ENCODE results near the gene GNG5. TPM values are rescaled to one million over a fixed set of nuclear protein-coding genes. Genes with fewer than 3 reads are reported as not detected.
A peak's percentile ranks its signal among the peaks of the same experiment; 100 is the strongest.

Gene GNG5
- total RNA-seq, 1 experiment from 2014 or later = 193 TPM

DNA sequence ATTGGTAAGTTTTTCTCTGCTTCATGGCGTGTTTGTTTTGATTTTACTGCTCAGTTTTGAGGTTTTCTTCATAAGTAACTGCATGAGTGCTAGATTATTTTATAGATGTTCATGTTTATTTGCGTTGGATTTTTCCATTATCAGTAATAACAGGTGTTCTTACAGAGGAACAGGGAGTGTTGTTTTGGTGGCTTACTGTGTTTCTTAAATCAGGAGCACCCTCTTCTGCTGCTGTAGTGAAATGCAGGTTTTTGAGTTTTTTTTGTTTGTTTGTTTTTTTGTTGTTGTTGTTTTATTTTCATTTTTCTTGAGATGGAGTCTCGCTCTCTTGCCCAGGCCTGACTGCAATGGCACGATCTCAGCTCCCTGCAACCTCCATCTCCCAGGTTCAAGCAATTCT is 35.3 kb upstream of the GNG5 start:
- Histone ChIP-seq H3K9me2 (ENCODE audit: insufficient read depth) (no peaks in the 10 kb centered on the region), H3K79me2 (ENCODE audit: insufficient read depth, low read length) (no peaks in the 10 kb centered on the region), H3K4me1 (ENCODE audit: control insufficient read depth in 1 of 2, insufficient read depth in 2 of 2, low read length in 2 of 2) (peaks cover 0 to 2% of the 10 kb centered on the region in 2 experiments; a peak in 1 of 4 replicates), H3K27me3 (ENCODE audit: insufficient read depth, low read length) (no peaks in the 10 kb centered on the region), H4K20me1 (ENCODE audit: insufficient read depth) (no peaks in the 10 kb centered on the region), H3K9me3 (ENCODE audit: control insufficient read depth in 1 of 2, insufficient read depth in 1 of 2, low read depth in 1 of 2, low read length in 2 of 2) (no peaks in the 10 kb centered on the region), H3K27ac (ENCODE audit: low read depth, low read length) (no peak overlapping the region), H3K4me2 (ENCODE audit: low read length) (no peak overlapping the region), H3K36me3 (ENCODE audit: control insufficient read depth in 1 of 2, insufficient read depth in 2 of 2, low read length in 2 of 2) (no peaks in the 10 kb centered on the region), H3K9ac (ENCODE audit: low read length) (no peak overlapping the region), H3K4me3 (replicated peaks in 1 of 2; ENCODE audit: low read depth in 1 of 2, low read length in 2 of 2) (no peak overlapping the region), H2AFZ (ENCODE audit: low read depth, low read length, poor library complexity, severe bottlenecking) (no peak overlapping the region)
- ChIA-PET POLR2A (no interaction called here), CTCF (interaction anchor here (0.9 kb wide), 1 partner anchor 99 kb away, joined by 3 read pairs; no protein-coding TSS in a partner anchor), RAD21 (ENCODE audit: low non-redundant PET in 1 of 2, low total read pairs in 2 of 2, uncharacterized antibody in 2 of 2, unreplicated experiment in 2 of 2) (interaction anchor here in 1 of 2 experiments (0.7 kb wide), 1 partner anchor 579 kb away, joined by 3 read pairs; no protein-coding TSS in a partner anchor)
- intact Hi-C loops (cut with micrococcal nuclease) = loop anchor here (2.0 to 5.0 kb wide), 2 partner anchors 99 to 401 kb away; no protein-coding TSS in a partner anchor
- TF ChIP-seq POLR2AphosphoS5 (IDR thresholded peaks at IDR 0.05; ENCODE audit: low read depth, low read length) = no peak
- TF ChIP-seq, protein P1, sequence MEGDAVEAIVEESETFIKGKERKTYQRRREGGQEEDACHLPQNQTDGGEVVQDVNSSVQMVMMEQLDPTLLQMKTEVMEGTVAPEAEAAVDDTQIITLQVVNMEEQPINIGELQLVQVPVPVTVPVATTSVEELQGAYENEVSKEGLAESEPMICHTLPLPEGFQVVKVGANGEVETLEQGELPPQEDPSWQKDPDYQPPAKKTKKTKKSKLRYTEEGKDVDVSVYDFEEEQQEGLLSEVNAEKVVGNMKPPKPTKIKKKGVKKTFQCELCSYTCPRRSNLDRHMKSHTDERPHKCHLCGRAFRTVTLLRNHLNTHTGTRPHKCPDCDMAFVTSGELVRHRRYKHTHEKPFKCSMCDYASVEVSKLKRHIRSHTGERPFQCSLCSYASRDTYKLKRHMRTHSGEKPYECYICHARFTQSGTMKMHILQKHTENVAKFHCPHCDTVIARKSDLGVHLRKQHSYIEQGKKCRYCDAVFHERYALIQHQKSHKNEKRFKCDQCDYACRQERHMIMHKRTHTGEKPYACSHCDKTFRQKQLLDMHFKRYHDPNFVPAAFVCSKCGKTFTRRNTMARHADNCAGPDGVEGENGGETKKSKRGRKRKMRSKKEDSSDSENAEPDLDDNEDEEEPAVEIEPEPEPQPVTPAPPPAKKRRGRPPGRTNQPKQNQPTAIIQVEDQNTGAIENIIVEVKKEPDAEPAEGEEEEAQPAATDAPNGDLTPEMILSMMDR (IDR thresholded peaks at IDR 0.05 in 2 of 3, conservative IDR thresholded peaks at IDR 0.05 in 1 of 3; ENCODE audit: borderline replicate concordance in 1 of 3, insufficient read depth in 1 of 3, low read depth in 2 of 3, low read length in 2 of 3) = peak; percentile 30 to 57 (median 57); a peak in 4 of 6 replicates
- peak; percentile 79 for TF ChIP-seq RAD21 (IDR thresholded peaks at IDR 0.05; ENCODE audit: low read depth)
- ATAC-seq = no peak
- DNase-seq (ENCODE audit: low read depth, low spot score) = peak; percentile 18
- BruUV-seq (replicated peaks) = no TSS peak

DNA sequence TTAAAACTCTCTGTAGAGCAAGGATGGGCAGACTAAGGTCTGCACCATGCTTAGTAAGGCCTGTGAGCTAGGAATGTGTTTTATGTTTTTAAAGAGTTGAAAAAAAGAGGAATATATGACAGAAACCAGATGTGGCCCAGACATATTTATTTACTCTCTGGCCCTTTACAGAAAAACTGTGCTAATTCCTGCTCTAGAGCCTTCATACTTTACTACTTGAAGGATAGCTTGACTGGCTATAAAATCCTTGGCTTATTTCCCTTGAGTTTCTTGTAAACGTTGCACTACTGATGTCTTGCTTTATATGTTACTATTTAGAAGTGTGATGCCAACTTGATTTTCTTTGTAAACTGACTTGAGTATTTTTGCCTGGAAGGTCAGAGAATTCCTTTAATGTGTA is 34.4 kb upstream of the GNG5 start:
- no peaks in the 10 kb centered on the region for H4K20me1 ChIP-seq (ENCODE audit: insufficient read depth)
- DNase-seq (ENCODE audit: low read depth, low spot score) (no peak), ATAC-seq (no peak)
- H3K9ac ChIP-seq (ENCODE audit: low read length) = no peak overlapping the region
- POLR2A ChIA-PET = interaction anchor here (1.3 kb wide), 1 partner anchor 35 kb away, joined by 3 read pairs; the partner anchor contains the start of gene SPATA1
- no peak overlapping the region for H3K4me2 ChIP-seq (ENCODE audit: low read length)
- H3K9me3 ChIP-seq (ENCODE audit: control insufficient read depth in 1 of 2, insufficient read depth in 1 of 2, low read depth in 1 of 2, low read length in 2 of 2) = no peaks in the 10 kb centered on the region
- TF ChIP-seq EZH2phosphoT487 (IDR thresholded peaks at IDR 0.05; ENCODE audit: borderline replicate concordance) = no peak
- no peak for TF ChIP-seq CBX3 (IDR thresholded peaks at IDR 0.05; ENCODE audit: low read depth)
- H3K4me1 ChIP-seq (ENCODE audit: control insufficient read depth in 1 of 2, insufficient read depth in 2 of 2, low read length in 2 of 2) = peaks cover 0 to 2% of the 10 kb centered on the region in 2 experiments; a peak in 1 of 4 replicates
- no peak overlapping the region for H2AFZ ChIP-seq (ENCODE audit: low read depth, low read length, poor library complexity, severe bottlenecking)
- CTCF ChIA-PET = interaction anchor here (1.2 kb wide), 1 partner anchor 98 kb away, joined by 3 read pairs; no protein-coding TSS in a partner anchor
- H3K27ac ChIP-seq (ENCODE audit: low read depth, low read length) = no peak overlapping the region
- H3K9me2 ChIP-seq (ENCODE audit: insufficient read depth) = no peaks in the 10 kb centered on the region
- intact Hi-C loops (cut with micrococcal nuclease) = loop anchor here (2.0 to 5.0 kb wide), 2 partner anchors 98 to 400 kb away; no protein-coding TSS in a partner anchor
- no peaks in the 10 kb centered on the region for H3K36me3 ChIP-seq (ENCODE audit: control insufficient read depth in 1 of 2, insufficient read depth in 2 of 2, low read length in 2 of 2)
- no peaks in the 10 kb centered on the region for H3K79me2 ChIP-seq (ENCODE audit: insufficient read depth, low read length)
- no TSS peak for BruUV-seq (replicated peaks)
- H3K27me3 ChIP-seq (ENCODE audit: insufficient read depth, low read length) = no peaks in the 10 kb centered on the region
- RAD21 ChIA-PET (ENCODE audit: low non-redundant PET in 1 of 2, low total read pairs in 2 of 2, uncharacterized antibody in 2 of 2, unreplicated experiment in 2 of 2) = interaction anchor here in 1 of 2 experiments (0.9 kb wide), 1 partner anchor 399 kb away, joined by 3 read pairs; no protein-coding TSS in a partner anchor
- H3K4me3 ChIP-seq (replicated peaks in 1 of 2; ENCODE audit: low read depth in 1 of 2, low read length in 2 of 2) = no peak overlapping the region
